Hepatocyte (in vitro differentiated cells): Measurements from ENCODE around the gene PGAP2. TPM values are rescaled to one million over a fixed set of nuclear protein-coding genes. Genes with fewer than 3 reads are reported as not detected.
A peak's percentile ranks its signal among the peaks of the same experiment; 100 is the strongest.

Experiments used
- DNase-seq: peaks from one replicate; pipeline ENCODE4 v3.0.0-alpha.2; 2016; ENCODE audit warnings: low spot score
- H2AFZ ChIP-seq: fragments of 200-600 bp; sonication (generic); 2 replicates; pipeline ENCODE4 v1.6.0; 2016; ENCODE audit warnings: antibody characterized with exemption, mild to moderate bottlenecking
- H3K27ac ChIP-seq: fragments of 200-600 bp; sonication (generic); 2 replicates; pipeline ENCODE4 v1.5.1; 2016; ENCODE audit warnings: mild to moderate bottlenecking
- H3K27me3 ChIP-seq: fragments of 200-600 bp; sonication (generic); 2 replicates; pipeline ENCODE4 v1.6.1; 2016
- H3K36me3 ChIP-seq: fragments of 200-600 bp; sonication (generic); replicated peaks from 2 replicates; pipeline ENCODE4 v1.5.1; 2016; ENCODE audit warnings: low read depth; ENCODE audit not compliant: insufficient read depth
- H3K4me1 ChIP-seq: fragments of 200-600 bp; sonication (generic); 2 replicates; pipeline ENCODE4 v1.5.1; 2016; ENCODE audit warnings: mild to moderate bottlenecking, moderate library complexity; ENCODE audit not compliant: insufficient read depth
- H3K4me2 ChIP-seq: fragments of 200-600 bp; sonication (generic); 2 replicates; pipeline ENCODE4 v1.6.0; 2016
- H3K4me3 ChIP-seq: fragments of 200-600 bp; sonication (generic); 2 replicates; pipeline ENCODE4 v1.5.1; 2016; ENCODE audit warnings: mild to moderate bottlenecking
- H3K79me2 ChIP-seq: fragments of 200-600 bp; sonication (generic); 2 replicates; pipeline ENCODE4 v1.6.0; 2017; ENCODE audit warnings: mild to moderate bottlenecking
- H3K9me2 ChIP-seq: fragments of 200-600 bp; sonication (generic); replicated peaks from 2 replicates; pipeline ENCODE4 v1.6.0; 2017; ENCODE audit warnings: mild to moderate bottlenecking; ENCODE audit not compliant: insufficient read depth
- H3K9me3 ChIP-seq: fragments of 200-600 bp; sonication (generic); 2 replicates; pipeline ENCODE4 v1.5.1; 2016; ENCODE audit warnings: low read depth, mild to moderate bottlenecking
- H4K20me1 ChIP-seq: fragments of 200-600 bp; sonication (generic); 2 replicates; pipeline ENCODE4 v1.6.0; 2016; ENCODE audit warnings: mild to moderate bottlenecking; ENCODE audit not compliant: insufficient read depth, poor library complexity, severe bottlenecking
- EZH2 ChIP-seq: fragments of 200-600 bp; sonication (generic); IDR thresholded peaks from 2 replicates; pipeline ENCODE4 v1.6.1; 2016; ENCODE audit warnings: antibody characterized with exemption, mild to moderate bottlenecking, borderline replicate concordance
- EZH2phosphoT487 ChIP-seq: fragments of 200-600 bp; sonication (generic); IDR thresholded peaks from one replicate; pipeline ENCODE4 v1.6.1; 2018; ENCODE audit warnings: antibody characterized with exemption, mild to moderate bottlenecking, low read depth, moderate library complexity; ENCODE audit not compliant: unreplicated experiment, severe bottlenecking
- WGBS: methylation state at CpG from one replicate; pipeline ENCODE4 v1.1.6; 2016; ENCODE audit warnings: low lambda C conversion rate; ENCODE audit errors: missing lambda C conversion rate; 5-methylcytosine and 5-hydroxymethylcytosine counted together
- polyA plus RNA-seq: library from polyadenylated mRNA; unstranded; fragments of >200 nt; fragmentation: Nextera tagmentation; extraction: Ambion mirVana; gene quantifications from 2 replicates; pipeline ENCODE4 v1.2.1, GENCODE V29; 2016
- total RNA-seq: library from RNA; depleted of rRNA; stranded (reverse); fragments of >200 nt; gene quantifications from 2 replicates; pipeline ENCODE4 v1.2.3, GENCODE V29; 2014
- TF ChIP-seq, protein P1 (sequence below): fragments of 200-600 bp; sonication (generic); IDR thresholded peaks from 2 replicates; pipeline ENCODE4 v1.5.1; 2016; ENCODE audit warnings: antibody characterized with exemption, mild to moderate bottlenecking; ENCODE audit not compliant: poor library complexity

Gene PGAP2
- total and polyA plus RNA-seq, 2 experiments from 2014 or later, result 20.3 to 37.6 TPM

DNA sequence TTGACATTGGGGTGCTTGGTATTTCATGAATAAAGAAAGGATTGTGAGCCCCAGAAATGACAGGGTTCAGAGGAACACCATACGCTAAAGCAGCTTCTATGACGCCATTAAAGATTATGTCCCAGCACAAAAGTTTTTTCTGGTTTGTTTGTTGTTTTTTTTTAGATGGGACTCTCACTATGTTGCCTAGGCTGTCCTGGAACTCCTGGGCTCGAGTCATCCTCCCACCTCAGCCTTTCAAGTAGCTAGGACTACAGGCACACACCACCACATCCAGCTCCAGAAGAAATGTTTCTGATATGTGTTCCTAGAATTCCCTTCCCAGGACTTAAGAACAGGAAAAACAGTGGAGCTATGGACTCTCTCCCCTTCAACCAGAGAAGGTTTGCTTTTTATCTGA, 35.0 kb downstream of the PGAP2 start:
- H3K79me2 ChIP-seq, result peaks cover 22% of the 10 kb centered on the region

DNA sequence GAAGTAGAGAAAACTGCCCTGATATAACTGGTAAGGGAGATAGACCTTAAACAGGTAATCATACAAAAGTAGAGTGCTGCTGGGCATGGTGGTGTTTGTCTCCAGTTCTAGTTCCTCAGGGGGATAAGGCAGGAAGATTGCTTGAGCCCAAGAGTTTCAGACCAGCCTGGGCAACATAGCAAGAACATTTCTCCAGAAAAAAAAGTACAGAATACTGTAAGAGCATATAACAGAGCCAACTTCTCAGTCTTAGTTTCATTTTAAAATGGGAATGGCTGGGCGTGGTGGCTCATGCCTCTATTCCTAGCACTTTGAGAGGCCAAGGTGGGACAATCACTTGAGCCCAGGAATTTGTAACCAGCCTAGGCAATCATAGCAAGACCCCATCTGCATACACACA, 36.9 kb downstream of the PGAP2 start:
- no peak overlapping the region for H2AFZ ChIP-seq
- no peaks in the 10 kb centered on the region for H3K27me3 ChIP-seq
- no peak overlapping the region for H3K4me3 ChIP-seq
- H3K79me2 ChIP-seq, result peaks cover 4% of the 10 kb centered on the region
- TF ChIP-seq, protein P1, sequence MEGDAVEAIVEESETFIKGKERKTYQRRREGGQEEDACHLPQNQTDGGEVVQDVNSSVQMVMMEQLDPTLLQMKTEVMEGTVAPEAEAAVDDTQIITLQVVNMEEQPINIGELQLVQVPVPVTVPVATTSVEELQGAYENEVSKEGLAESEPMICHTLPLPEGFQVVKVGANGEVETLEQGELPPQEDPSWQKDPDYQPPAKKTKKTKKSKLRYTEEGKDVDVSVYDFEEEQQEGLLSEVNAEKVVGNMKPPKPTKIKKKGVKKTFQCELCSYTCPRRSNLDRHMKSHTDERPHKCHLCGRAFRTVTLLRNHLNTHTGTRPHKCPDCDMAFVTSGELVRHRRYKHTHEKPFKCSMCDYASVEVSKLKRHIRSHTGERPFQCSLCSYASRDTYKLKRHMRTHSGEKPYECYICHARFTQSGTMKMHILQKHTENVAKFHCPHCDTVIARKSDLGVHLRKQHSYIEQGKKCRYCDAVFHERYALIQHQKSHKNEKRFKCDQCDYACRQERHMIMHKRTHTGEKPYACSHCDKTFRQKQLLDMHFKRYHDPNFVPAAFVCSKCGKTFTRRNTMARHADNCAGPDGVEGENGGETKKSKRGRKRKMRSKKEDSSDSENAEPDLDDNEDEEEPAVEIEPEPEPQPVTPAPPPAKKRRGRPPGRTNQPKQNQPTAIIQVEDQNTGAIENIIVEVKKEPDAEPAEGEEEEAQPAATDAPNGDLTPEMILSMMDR, result no peak
- TF ChIP-seq EZH2 (no peak), EZH2phosphoT487 (no peak)
- no peaks in the 10 kb centered on the region for H3K36me3 ChIP-seq
- H3K4me1 ChIP-seq, result no peaks in the 10 kb centered on the region
- H4K20me1 ChIP-seq, result no peaks in the 10 kb centered on the region
- no peak overlapping the region for H3K4me2 ChIP-seq
- no peaks in the 10 kb centered on the region for H3K9me3 ChIP-seq
- WGBS, result 100% methylated on average over 1 of the region's 1 CpG
- no peak for DNase-seq
- H3K9me2 ChIP-seq, result no peaks in the 10 kb centered on the region
- H3K27ac ChIP-seq, result no peak overlapping the region

More for the DNA sequence above, 35.0 kb downstream of the PGAP2 start:
- H3K27ac ChIP-seq, result no peak overlapping the region
- no peak overlapping the region for H2AFZ ChIP-seq
- no peaks in the 10 kb centered on the region for H3K27me3 ChIP-seq
- no peak for DNase-seq
- no peaks in the 10 kb centered on the region for H3K9me3 ChIP-seq
- peaks cover 15% of the 10 kb centered on the region for H4K20me1 ChIP-seq
- 91% methylated on average over 3 of the region's 3 CpGs for WGBS
- H3K9me2 ChIP-seq, result no peaks in the 10 kb centered on the region
- no peaks in the 10 kb centered on the region for H3K36me3 ChIP-seq
- TF ChIP-seq, protein P1, result no peak
- TF ChIP-seq EZH2 (no peak), EZH2phosphoT487 (no peak)
- no peak overlapping the region for H3K4me2 ChIP-seq
- peaks cover 10% of the 10 kb centered on the region for H3K4me1 ChIP-seq
- H3K4me3 ChIP-seq, result no peak overlapping the region

DNA sequence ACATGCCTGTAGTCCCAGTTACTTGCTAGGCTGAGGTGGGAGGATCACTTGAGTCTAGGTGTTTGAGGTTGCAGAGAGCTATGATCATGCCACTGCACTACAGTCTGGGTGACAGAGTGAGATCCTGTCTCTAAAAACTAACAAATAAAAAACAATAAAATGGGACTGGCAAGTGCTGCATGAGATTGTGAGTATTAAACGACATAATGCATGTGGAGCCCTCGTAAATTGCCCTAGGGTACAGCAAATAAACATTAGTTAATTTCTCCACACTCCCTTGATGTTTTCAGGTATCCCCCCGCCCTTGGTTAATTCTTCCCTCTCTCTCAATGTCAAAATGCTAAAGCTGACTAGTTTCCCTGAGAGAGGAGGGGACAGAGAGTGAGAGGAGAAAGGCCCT, 37.3 kb downstream of the PGAP2 start:
- H3K27ac ChIP-seq, result no peak overlapping the region
- H3K4me3 ChIP-seq, result no peak overlapping the region
- no peaks in the 10 kb centered on the region for H3K4me1 ChIP-seq
- no peaks in the 10 kb centered on the region for H3K9me2 ChIP-seq
- no peaks in the 10 kb centered on the region for H4K20me1 ChIP-seq
- no peak overlapping the region for H3K4me2 ChIP-seq
- TF ChIP-seq EZH2phosphoT487 (no peak), EZH2 (no peak)
- TF ChIP-seq, protein P1, result no peak
- no peaks in the 10 kb centered on the region for H3K36me3 ChIP-seq
- no peaks in the 10 kb centered on the region for H3K27me3 ChIP-seq
- H3K79me2 ChIP-seq, result no peaks in the 10 kb centered on the region
- WGBS, result 86% methylated on average over 3 of the region's 3 CpGs
- no peak overlapping the region for H2AFZ ChIP-seq
- no peak for DNase-seq
- H3K9me3 ChIP-seq, result no peaks in the 10 kb centered on the region

DNA sequence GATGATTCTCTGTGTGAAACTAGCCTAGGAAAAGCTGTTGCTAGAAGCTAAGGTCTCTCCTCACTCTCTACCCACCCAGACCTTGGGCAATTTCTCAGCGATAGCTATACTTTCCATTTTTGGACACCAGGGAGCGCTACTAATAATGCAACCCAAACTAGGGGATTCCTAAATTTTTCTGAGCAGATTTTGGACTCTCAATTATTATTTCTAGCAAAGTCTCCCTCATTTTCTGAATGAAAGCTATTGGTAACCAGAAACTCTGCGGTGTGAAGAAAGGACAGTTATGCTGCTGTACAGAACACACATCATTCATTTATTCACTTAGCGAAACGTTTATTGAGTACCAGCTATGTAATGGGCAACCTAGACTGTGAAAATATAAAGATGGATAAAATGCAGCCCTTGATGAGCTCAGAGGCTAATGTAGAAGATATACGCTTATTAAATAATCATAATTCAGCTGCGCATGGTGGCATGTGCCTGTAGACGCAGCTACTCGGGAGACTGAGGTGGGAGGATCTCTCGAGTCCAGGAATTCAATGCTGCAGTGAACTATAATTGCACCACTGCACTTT, 41.0 kb downstream of the PGAP2 start:
- H3K27ac ChIP-seq, result no peak overlapping the region
- no peaks in the 10 kb centered on the region for H4K20me1 ChIP-seq
- H2AFZ ChIP-seq, result no peak overlapping the region
- H3K79me2 ChIP-seq, result no peaks in the 10 kb centered on the region
- H3K9me2 ChIP-seq, result no peaks in the 10 kb centered on the region
- no peaks in the 10 kb centered on the region for H3K9me3 ChIP-seq
- TF ChIP-seq, protein P1, result peak; percentile 77
- no peak for TF ChIP-seq EZH2
- H3K4me2 ChIP-seq, result no peak overlapping the region
- no peaks in the 10 kb centered on the region for H3K36me3 ChIP-seq
- 72% methylated on average over 10 of the region's 10 CpGs for WGBS
- peaks cover 1% of the 10 kb centered on the region for H3K4me1 ChIP-seq
- no peak overlapping the region for H3K4me3 ChIP-seq
- peak; percentile 63 for DNase-seq
- H3K27me3 ChIP-seq, result no peaks in the 10 kb centered on the region
